ENCODE data around the gene INSIG1. TPM values are rescaled to one million over a fixed set of nuclear protein-coding genes. Genes with fewer than 3 reads are reported as not detected.

Gene INSIG1
- total RNA-seq, 4 donors from 2014 or later = 36.3 to 147 (median 100) TPM

DNA sequence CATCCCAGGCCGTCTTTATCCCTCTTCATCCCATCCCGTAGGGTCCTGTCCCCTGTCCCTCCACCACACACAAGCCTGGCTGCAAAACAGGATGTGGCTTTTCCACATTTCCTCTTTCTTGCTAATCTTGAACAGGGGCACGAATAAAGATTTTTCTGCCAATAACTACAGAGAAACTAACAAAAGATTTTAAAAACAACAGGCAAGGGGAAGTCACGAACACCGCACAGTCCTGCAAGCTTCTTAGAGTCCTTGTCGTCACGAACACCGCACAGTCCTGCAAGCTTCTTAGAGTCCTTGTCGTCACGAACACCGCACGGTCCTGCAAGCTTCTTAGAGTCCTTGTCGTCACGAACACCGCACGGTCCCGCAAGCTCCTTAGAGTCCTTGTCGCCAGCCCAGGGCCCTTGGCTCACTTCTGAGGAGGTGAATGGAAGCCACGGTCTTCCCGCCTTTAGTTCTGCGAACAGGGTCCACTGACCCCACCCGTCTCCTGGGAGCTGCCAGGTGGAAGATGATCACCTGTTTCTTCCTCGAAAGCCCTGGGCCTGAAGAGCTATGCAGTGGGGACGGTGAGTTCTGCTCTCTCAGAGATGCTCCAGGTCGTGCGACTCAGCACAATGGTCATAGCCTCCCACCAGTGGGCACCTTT, 10.3 kb upstream of the INSIG1 start:
- H3K36me3 ChIP-seq = no peaks in the 10 kb centered on the region
- no peaks in the 10 kb centered on the region for H3K9me3 ChIP-seq
- peak in 1 of 3 donors; percentile 39 for DNase-seq
- no peak overlapping the region for H3K27ac ChIP-seq
- H3K4me1 ChIP-seq = peaks cover 0 to 6% (median 0%) of the 10 kb centered on the region in 4 donors
- H3K4me3 ChIP-seq = no peak overlapping the region
- H3K27me3 ChIP-seq = no peaks in the 10 kb centered on the region
- TF ChIP-seq, protein P1, sequence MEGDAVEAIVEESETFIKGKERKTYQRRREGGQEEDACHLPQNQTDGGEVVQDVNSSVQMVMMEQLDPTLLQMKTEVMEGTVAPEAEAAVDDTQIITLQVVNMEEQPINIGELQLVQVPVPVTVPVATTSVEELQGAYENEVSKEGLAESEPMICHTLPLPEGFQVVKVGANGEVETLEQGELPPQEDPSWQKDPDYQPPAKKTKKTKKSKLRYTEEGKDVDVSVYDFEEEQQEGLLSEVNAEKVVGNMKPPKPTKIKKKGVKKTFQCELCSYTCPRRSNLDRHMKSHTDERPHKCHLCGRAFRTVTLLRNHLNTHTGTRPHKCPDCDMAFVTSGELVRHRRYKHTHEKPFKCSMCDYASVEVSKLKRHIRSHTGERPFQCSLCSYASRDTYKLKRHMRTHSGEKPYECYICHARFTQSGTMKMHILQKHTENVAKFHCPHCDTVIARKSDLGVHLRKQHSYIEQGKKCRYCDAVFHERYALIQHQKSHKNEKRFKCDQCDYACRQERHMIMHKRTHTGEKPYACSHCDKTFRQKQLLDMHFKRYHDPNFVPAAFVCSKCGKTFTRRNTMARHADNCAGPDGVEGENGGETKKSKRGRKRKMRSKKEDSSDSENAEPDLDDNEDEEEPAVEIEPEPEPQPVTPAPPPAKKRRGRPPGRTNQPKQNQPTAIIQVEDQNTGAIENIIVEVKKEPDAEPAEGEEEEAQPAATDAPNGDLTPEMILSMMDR (IDR thresholded peaks at IDR 0.05) = no peak
- TF ChIP-seq POLR2A (IDR thresholded peaks at IDR 0.05) = no peak

DNA sequence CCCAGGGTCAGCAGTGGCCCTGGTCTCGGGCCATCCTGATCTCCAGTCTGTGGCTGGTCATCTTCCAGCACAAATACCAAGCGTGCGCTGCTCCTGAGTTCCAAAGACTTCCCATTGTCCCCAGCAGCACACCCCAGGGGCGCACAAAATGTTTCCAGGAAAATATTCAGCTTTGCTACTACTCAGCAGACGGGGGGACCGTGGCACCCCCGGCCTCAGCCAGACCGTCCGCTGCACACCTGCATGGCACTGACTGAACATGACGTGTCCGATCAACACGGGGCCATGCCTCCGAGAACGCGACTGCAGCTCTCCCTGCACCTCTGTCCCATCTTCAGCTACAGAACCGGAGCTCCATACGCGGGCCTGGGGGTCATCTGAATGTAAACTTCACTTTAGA, 9.6 kb upstream of the INSIG1 start:
- H3K27ac ChIP-seq = no peak overlapping the region
- no peak overlapping the region for H3K4me3 ChIP-seq
- TF ChIP-seq POLR2A (IDR thresholded peaks at IDR 0.05) = no peak
- TF ChIP-seq, protein P1 (IDR thresholded peaks at IDR 0.05) = no peak
- no peaks in the 10 kb centered on the region for H3K27me3 ChIP-seq
- no peaks in the 10 kb centered on the region for H3K9me3 ChIP-seq
- DNase-seq = peak in 1 of 3 donors; percentile 37
- peaks cover 0 to 6% (median 0%) of the 10 kb centered on the region in 4 donors for H3K4me1 ChIP-seq
- no peaks in the 10 kb centered on the region for H3K36me3 ChIP-seq

DNA sequence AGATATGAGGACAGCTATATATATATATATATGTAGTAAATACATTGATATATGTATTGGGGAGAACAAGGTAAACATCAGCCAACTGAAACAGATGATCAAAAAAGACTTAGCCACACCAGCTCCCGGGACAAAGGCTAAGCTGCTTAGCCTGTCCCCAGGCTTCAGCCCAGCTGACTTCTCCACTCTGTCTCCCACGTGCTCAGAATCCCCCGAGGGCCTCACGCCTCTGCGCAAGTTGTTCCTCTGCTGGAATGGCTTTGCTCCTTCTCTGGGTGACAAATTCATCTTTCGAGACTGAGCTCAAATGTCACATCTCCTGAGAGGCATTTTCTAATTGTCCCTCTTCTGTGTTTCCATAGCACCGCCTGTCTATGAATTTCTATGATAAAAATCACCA, 8.6 kb upstream of the INSIG1 start:
- Histone ChIP-seq H3K4me3 (no peak overlapping the region), H3K27ac (no peak overlapping the region), H3K4me1 (peaks cover 0 to 6% (median 0%) of the 10 kb centered on the region in 4 donors), H3K36me3 (no peaks in the 10 kb centered on the region), H3K9me3 (no peaks in the 10 kb centered on the region), H3K27me3 (no peaks in the 10 kb centered on the region)
- DNase-seq = peak in 2 of 3 donors; percentile 7 to 16
- no peak for TF ChIP-seq POLR2A (IDR thresholded peaks at IDR 0.05)
- TF ChIP-seq, protein P1 (IDR thresholded peaks at IDR 0.05) = no peak

DNA sequence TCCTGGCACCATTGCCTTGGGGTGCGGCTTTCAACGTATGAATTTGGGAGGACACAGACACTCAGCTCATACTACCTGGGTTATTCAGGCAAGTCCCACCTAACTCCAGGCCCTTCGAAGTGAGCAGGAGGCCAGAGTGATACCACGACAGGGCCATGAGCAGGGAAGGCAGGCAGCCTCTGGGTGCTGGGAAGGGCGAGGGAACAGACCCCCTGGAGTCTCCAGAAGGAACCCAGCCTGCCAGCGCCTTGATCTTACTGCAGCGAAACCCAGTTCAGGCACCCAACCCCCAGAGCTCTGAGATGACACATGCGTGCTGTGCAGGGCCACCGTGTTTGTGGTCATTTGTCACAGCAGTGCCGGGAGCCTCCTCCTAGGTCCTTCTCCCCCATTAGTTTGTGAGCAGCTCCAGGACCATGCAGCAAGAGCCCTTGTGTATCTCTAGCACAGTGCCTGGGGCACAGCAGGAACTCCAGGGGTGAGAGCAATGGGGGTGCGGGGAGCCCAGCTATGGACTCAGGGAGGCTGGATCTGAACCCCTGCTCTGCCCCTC, 7.7 kb upstream of the INSIG1 start:
- no peak overlapping the region for H3K4me3 ChIP-seq
- no peak overlapping the region for H3K27ac ChIP-seq
- H3K9me3 ChIP-seq = no peaks in the 10 kb centered on the region
- no peaks in the 10 kb centered on the region for H3K27me3 ChIP-seq
- H3K4me1 ChIP-seq = peaks cover 0 to 6% (median 0%) of the 10 kb centered on the region in 4 donors
- TF ChIP-seq POLR2A (IDR thresholded peaks at IDR 0.05) = no peak
- TF ChIP-seq, protein P1 (IDR thresholded peaks at IDR 0.05) = no peak
- no peaks in the 10 kb centered on the region for H3K36me3 ChIP-seq
- DNase-seq = peak in 1 of 3 donors; percentile 34

DNA sequence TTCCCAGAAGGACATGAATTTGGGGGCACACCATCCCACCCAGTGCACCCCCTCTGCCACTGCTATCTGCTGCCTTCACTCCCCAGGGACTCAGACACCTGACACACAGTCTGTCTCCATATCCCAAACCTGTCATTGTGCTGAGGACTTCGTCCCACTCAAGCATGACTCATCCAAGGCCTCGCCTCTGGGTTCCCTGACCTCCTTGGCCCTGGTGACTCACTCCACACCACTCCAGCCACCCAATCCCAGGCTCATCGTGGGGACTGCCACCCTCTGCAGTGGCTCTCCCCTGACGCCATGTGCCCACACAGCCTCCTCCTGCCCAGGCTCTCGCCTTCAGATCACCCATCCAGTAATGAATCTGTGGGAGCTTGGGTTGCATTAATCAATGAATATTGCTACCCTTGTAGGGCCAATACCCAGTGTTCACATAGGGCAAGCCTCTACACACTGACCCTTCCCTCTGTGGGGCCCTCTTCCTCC, 6.6 kb upstream of the INSIG1 start:
- H3K27me3 ChIP-seq = no peaks in the 10 kb centered on the region
- peak in 2 of 3 donors; percentile 76 to 85 for DNase-seq
- H3K4me1 ChIP-seq = peaks cover 0 to 6% (median 0%) of the 10 kb centered on the region in 4 donors
- no peaks in the 10 kb centered on the region for H3K36me3 ChIP-seq
- H3K27ac ChIP-seq = no peak overlapping the region
- TF ChIP-seq, protein P1 (IDR thresholded peaks at IDR 0.05) = no peak
- no peak for TF ChIP-seq POLR2A (IDR thresholded peaks at IDR 0.05)
- H3K9me3 ChIP-seq = no peaks in the 10 kb centered on the region
- no peak overlapping the region for H3K4me3 ChIP-seq

Measured in Peyer's patch (tissue), 4 donors.